Ectodermal cell (in vitro differentiated cells): ENCODE data around the gene BCAR3.
"Not testable (repeated sequence)": the region's sequence is repeated elsewhere in the genome, so short reads cannot be mapped to it uniquely, and the experiment has no call there.

Experiments used
- H3K27ac ChIP-seq: 2 replicates; pipeline ENCODE4 v1.7.0; 2013; ENCODE audit warnings: mild to moderate bottlenecking, low read depth, low read length; ENCODE audit not compliant: insufficient read depth, poor library complexity, severe bottlenecking
- H3K27me3 ChIP-seq: 2 replicates; pipeline ENCODE4 v1.7.0; 2013; ENCODE audit warnings: mild to moderate bottlenecking, low read length; ENCODE audit not compliant: insufficient read depth, control insufficient read depth, poor library complexity, severe bottlenecking
- H3K36me3 ChIP-seq: one replicate; pipeline ENCODE4 v1.7.0; 2013; ENCODE audit warnings: low read length; ENCODE audit not compliant: control insufficient read depth, insufficient read depth
- H3K4me1 ChIP-seq: one replicate; pipeline ENCODE4 v1.7.0; 2013; ENCODE audit warnings: low read length; ENCODE audit not compliant: control insufficient read depth, insufficient read depth
- H3K4me3 ChIP-seq: 2 replicates; pipeline ENCODE4 v1.7.0; 2013; ENCODE audit warnings: low read depth, low read length, control low read depth; ENCODE audit not compliant: insufficient read depth
- H3K9me3 ChIP-seq: 2 replicates; pipeline ENCODE4 v1.7.0; 2013; ENCODE audit warnings: mild to moderate bottlenecking, low read length, moderate library complexity; ENCODE audit not compliant: control insufficient read depth
- WGBS, 2 experiments: methylation state at CpG; one replicate each; pipeline ENCODE4 v1.1.7; 2013; ENCODE audit warnings: missing lambda C conversion rate in 2 of 2; 5-methylcytosine and 5-hydroxymethylcytosine counted together

BCAR3 gene

GRCh38 chr1:93661341-93661740, 20.3 kb downstream of the BCAR3 start:
- not testable (repeated sequence) for H3K4me1 ChIP-seq, H3K9me3 ChIP-seq, H3K27me3 ChIP-seq, H3K4me3 ChIP-seq, H3K36me3 ChIP-seq, H3K27ac ChIP-seq
- 95 to 97% methylated on average over 9 of the region's 9 CpGs for WGBS, 2 experiments

DNA sequence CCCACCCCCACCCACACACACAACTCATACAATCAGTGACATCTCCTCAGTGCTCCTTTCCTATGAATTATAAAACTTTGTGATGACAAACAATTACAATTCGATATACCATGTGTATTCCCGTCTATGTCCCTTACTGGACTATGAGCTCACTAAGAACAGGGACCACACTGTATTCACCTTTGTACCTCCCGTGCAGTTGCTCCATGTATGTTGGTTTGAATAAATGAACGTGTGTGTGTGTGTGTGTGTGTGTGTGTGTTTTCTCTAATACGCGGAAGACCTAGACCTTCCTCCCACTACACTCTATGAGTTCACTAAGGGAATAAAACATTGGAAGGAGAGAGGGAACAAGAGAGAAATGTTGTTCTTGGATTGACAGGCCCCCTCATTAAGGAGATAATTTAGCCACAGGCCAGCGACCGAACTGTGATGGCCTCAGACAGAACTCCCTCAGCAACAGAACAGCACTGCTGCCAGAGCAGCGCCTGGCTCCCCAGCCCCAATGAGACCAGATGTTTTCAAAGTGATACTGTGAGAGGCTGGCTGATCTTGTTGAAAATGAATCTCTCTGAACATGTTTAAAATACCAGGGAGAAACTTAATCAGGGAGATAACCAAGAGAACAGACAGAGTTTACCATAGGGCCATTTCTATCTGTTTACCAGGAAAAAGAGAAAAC, 21.7 kb downstream of the BCAR3 start:
- Histone ChIP-seq H3K27me3 (no peaks in the 10 kb centered on the region), H3K4me3 (no peak overlapping the region), H3K27ac (no peak overlapping the region), H3K36me3 (no peaks in the 10 kb centered on the region), H3K4me1 (peaks cover 10% of the 10 kb centered on the region), H3K9me3 (no peaks in the 10 kb centered on the region)
- WGBS, 2 experiments: 90 to 91% methylated on average over 6 of the region's 9 CpGs

DNA sequence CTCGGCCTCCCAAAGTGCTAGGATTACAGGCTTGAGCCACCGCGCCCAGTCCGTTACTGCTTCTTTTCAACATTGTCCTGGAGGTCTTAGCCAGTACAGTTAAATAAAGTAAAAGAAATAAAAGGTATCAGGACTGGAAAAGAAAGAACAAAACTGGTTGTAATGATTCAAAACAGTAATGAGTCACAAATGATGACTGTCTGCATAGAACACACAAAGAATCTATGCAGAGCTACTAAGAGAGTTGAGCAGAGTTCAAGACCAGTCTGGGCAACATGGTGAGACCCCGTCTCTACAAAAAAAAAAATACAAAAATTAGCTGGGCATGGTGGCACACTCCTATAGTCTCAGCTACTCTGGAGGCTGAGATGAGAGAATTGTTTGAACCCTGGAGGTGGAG, 23.4 kb downstream of the BCAR3 start:
- Histone ChIP-seq H3K9me3 (no peaks in the 10 kb centered on the region), H3K4me1 (peaks cover 3% of the 10 kb centered on the region), H3K27ac (no peak overlapping the region), H3K27me3 (no peaks in the 10 kb centered on the region), H3K36me3 (no peaks in the 10 kb centered on the region), H3K4me3 (no peak overlapping the region)
- 93 to 95% methylated on average over 5 of the region's 5 CpGs for WGBS, 2 experiments

DNA sequence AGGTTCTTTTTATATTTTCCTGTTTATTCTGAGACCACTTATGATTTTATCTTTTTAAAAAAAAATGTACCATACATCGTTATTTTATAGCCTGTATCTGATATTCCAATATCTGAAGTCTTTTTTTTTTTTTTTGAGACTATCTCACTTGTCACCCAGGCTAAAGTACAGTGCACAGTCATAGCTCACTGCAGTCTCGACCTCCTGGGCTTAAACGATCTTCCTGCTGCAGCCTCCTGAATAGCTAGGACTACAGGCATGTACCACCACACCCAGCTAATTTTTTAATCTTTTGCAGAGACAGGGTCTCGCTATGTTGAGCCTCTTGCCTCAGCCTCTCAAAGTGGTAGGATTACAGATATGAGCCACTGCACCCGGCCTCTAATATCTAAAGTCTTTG, 25.1 kb downstream of the BCAR3 start:
- no peaks in the 10 kb centered on the region for H3K4me1 ChIP-seq
- no peak overlapping the region for H3K27ac ChIP-seq
- 89 to 91% methylated on average over 5 of the region's 5 CpGs for WGBS, 2 experiments
- H3K9me3 ChIP-seq: no peaks in the 10 kb centered on the region
- H3K27me3 ChIP-seq: no peaks in the 10 kb centered on the region
- H3K4me3 ChIP-seq: no peak overlapping the region
- H3K36me3 ChIP-seq: no peaks in the 10 kb centered on the region

DNA sequence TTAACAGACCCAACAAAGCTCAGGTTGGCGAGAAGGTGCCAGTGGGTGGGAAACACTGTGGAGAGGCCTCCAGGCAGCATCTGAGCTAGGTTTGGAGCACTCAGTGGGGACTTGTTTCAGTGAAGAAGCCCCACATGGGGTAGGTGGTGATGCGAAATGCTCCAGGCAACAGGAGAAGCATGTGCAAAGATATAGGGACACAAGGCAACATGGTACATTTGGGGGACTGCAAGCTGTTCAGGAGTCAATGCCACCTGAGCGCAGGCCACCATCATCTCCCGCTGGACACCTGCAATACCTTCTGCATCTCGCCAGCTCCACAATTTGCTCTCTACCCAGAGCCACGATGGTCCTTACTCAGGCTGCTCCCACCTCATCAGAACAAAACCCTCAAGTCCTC, 28.0 kb downstream of the BCAR3 start:
- no peak overlapping the region for H3K27ac ChIP-seq
- no peak overlapping the region for H3K4me3 ChIP-seq
- no peaks in the 10 kb centered on the region for H3K27me3 ChIP-seq
- no peaks in the 10 kb centered on the region for H3K9me3 ChIP-seq
- H3K4me1 ChIP-seq: no peaks in the 10 kb centered on the region
- WGBS, 2 experiments: 92 to 94% methylated on average over 6 of the region's 6 CpGs
- H3K36me3 ChIP-seq: no peaks in the 10 kb centered on the region

DNA sequence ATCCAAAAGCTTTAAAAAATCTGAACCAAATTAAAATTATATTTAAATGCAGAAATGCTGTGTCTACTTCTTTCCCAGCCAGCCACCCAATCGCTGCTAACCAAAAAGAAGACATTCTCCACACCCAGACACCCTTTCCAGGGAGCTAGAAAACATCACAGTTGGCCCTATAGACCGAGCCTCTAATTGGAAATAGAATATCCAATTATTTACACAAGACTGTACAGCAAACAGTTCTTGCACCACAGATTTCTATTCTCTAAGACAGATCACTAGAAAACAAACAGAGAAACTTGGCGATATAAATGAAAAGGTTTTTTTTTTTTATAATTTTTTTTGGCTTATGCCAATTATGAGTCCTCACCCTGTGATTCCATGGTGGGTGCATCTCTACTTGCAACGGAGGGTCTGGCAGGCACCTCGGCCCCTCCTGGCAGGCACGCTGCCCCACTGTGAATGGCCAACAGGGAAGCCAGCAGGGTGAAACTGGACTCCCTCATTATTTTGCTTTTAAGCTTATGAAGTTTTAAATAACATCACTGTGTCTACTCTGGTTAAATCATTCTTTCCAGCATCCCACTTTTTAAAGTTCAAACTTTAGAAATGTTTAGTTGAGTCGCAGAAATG, 29.2 kb downstream of the BCAR3 start:
- no peaks in the 10 kb centered on the region for H3K9me3 ChIP-seq
- no peak overlapping the region for H3K4me3 ChIP-seq
- H3K36me3 ChIP-seq: no peaks in the 10 kb centered on the region
- H3K27ac ChIP-seq: no peak overlapping the region
- H3K4me1 ChIP-seq: no peaks in the 10 kb centered on the region
- WGBS, 2 experiments: 89 to 90% methylated on average over 6 of the region's 7 CpGs
- no peaks in the 10 kb centered on the region for H3K27me3 ChIP-seq

- no peak overlapping the region for H3K27ac ChIP-seq
- H3K9me3 ChIP-seq: no peaks in the 10 kb centered on the region
- no peak overlapping the region for H3K4me3 ChIP-seq
- WGBS, 2 experiments: 90 to 94% methylated on average over 8 of the region's 8 CpGs
- no peaks in the 10 kb centered on the region for H3K27me3 ChIP-seq
- no peaks in the 10 kb centered on the region for H3K4me1 ChIP-seq
- H3K36me3 ChIP-seq: no peaks in the 10 kb centered on the region
Observed at GRCh38 chr1:93651695-93652094, 29.9 kb downstream of the BCAR3 start.

DNA sequence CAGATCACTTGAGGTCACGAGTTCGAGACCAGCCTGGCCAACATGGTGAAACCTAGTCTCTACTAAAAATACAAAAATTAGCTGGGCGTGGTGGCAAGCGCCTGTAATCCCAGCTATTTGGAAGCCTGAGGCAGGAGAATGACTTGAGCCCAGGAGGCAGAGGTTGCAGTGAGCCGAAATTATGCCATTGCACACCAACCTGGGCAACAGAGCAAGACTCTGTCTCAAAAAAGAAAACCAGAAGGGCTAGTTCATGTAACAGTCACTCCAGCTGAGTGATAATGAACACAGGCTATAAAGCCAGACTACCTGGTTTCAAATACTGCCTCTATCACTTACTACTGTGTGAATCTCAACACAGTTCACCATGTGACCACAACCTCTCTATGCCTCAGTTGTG, 31.5 kb downstream of the BCAR3 start:
- H3K4me3 ChIP-seq, H3K36me3 ChIP-seq, H3K27me3 ChIP-seq, H3K4me1 ChIP-seq, H3K9me3 ChIP-seq, H3K27ac ChIP-seq: not testable (repeated sequence)
- WGBS, 2 experiments: 90 to 96% methylated on average over 5 of the region's 5 CpGs

GRCh38 chr1:93649231-93649630, 32.4 kb downstream of the BCAR3 start:
- Histone ChIP-seq H3K4me3 (no peak overlapping the region), H3K27me3 (no peaks in the 10 kb centered on the region), H3K36me3 (no peaks in the 10 kb centered on the region), H3K9me3 (no peaks in the 10 kb centered on the region), H3K4me1 (peaks cover 8% of the 10 kb centered on the region), H3K27ac (no peak overlapping the region)

- H3K27ac ChIP-seq: no peak overlapping the region
- H3K36me3 ChIP-seq: no peaks in the 10 kb centered on the region
- no peaks in the 10 kb centered on the region for H3K27me3 ChIP-seq
- H3K4me1 ChIP-seq: peaks cover 10% of the 10 kb centered on the region
- no peaks in the 10 kb centered on the region for H3K9me3 ChIP-seq
- 94 to 98% methylated on average over 2 of the region's 2 CpGs for WGBS, 2 experiments
- no peak overlapping the region for H3K4me3 ChIP-seq
Observed at GRCh38 chr1:93648656-93649055, 33.0 kb downstream of the BCAR3 start.
